HepG2 (cell line): Measurements from ENCODE around the gene PTTG1. TPM values are rescaled to one million over a fixed set of nuclear protein-coding genes. Genes with fewer than 3 reads are reported as not detected.

Experiments
- ATM ChIP-seq: fragments of 450-650 bp; IDR thresholded peaks from 2 replicates; pipeline ENCODE4 v1.7.1; 2017; ENCODE audit warnings: mild to moderate bottlenecking, borderline replicate concordance
- CEBPB ChIP-seq: IDR thresholded peaks from 2 replicates; pipeline ENCODE4 v1.6.1; 2011; ENCODE audit warnings: low read depth, low read length, improper control_type of control experiment, borderline replicate concordance
- E2F5 ChIP-seq: sonication (generic); formaldehyde crosslinking; conservative IDR thresholded peaks from 2 replicates; pipeline ENCODE4 v1.4.0; 2020; ENCODE audit warnings: missing genetic modification reagents
- FOXP1 ChIP-seq, 2 experiments: fragments of 450-650 bp in 1 of 2; IDR thresholded peaks; 2 replicates each; pipeline ENCODE4 v1.6.1; 2017 to 2018; ENCODE audit warnings: antibody characterized with exemption in 1 of 2
- HBP1 ChIP-seq: IDR thresholded peaks from 2 replicates; pipeline ENCODE4 v1.6.1; 2016; ENCODE audit warnings: low read depth, control low read depth
- HDAC2 ChIP-seq: sonication (generic); formaldehyde crosslinking; IDR thresholded peaks from 2 replicates; pipeline ENCODE4 v1.4.0; 2020; ENCODE audit warnings: missing genetic modification reagents
- HDAC6 ChIP-seq: fragments of 200-600 bp; sonication (generic); IDR thresholded peaks from 2 replicates; pipeline ENCODE4 v1.7.0; 2017; ENCODE audit warnings: mild to moderate bottlenecking, antibody characterized with exemption, low read length, low read depth
- HIVEP1 ChIP-seq: sonication (generic); formaldehyde crosslinking; IDR thresholded peaks from 2 replicates; pipeline ENCODE4 v1.4.0; 2020; ENCODE audit warnings: mild to moderate bottlenecking, missing genetic modification reagents
- MTA1 ChIP-seq: sonication (generic); formaldehyde crosslinking; IDR thresholded peaks from 2 replicates; pipeline ENCODE4 v1.4.0; 2020; ENCODE audit warnings: missing genetic modification reagents, mild to moderate bottlenecking, borderline replicate concordance
- NAIF1 ChIP-seq: sonication (generic); formaldehyde crosslinking; IDR thresholded peaks from 2 replicates; pipeline ENCODE4 v1.5.0; 2020; ENCODE audit warnings: mild to moderate bottlenecking, missing genetic modification reagents, borderline replicate concordance
- NFIC ChIP-seq: IDR thresholded peaks from 2 replicates; pipeline ENCODE4 v1.6.1; 2012; ENCODE audit warnings: mild to moderate bottlenecking, low read length, inconsistent platforms
- PAX8 ChIP-seq: sonication (generic); formaldehyde crosslinking; IDR thresholded peaks from 2 replicates; pipeline ENCODE4 v1.8.0; 2022; ENCODE audit warnings: mild to moderate bottlenecking, missing genetic modification reagents, borderline replicate concordance
- SIX4 ChIP-seq: sonication (generic); formaldehyde crosslinking; IDR thresholded peaks from 2 replicates; pipeline ENCODE4 v1.4.0; 2020; ENCODE audit warnings: missing genetic modification reagents
- SRY ChIP-seq: sonication (generic); formaldehyde crosslinking; IDR thresholded peaks from 2 replicates; pipeline ENCODE4 v1.8.0; 2022; ENCODE audit warnings: mild to moderate bottlenecking, missing genetic modification reagents
- ZNF652 ChIP-seq: IDR thresholded peaks from 2 replicates; pipeline ENCODE4 v1.6.1; 2016; ENCODE audit warnings: low read depth, borderline replicate concordance
- ZNF724P ChIP-seq: sonication (generic); formaldehyde crosslinking; IDR thresholded peaks from 2 replicates; pipeline ENCODE4 v1.8.0; 2022; ENCODE audit warnings: missing genetic modification reagents, borderline replicate concordance
- ZSCAN29 ChIP-seq: sonication (generic); formaldehyde crosslinking; conservative IDR thresholded peaks from 2 replicates; pipeline ENCODE4 v1.4.0; 2020; ENCODE audit warnings: mild to moderate bottlenecking, missing genetic modification reagents
- polyA plus RNA-seq, 8 experiments: library from polyadenylated mRNA; depleted of rRNA in 3 of 8; stranded (reverse) in 7 of 8; unstranded in 1 of 8; fragments of >200 nt; fragmentation: Illumina TruSeq in 4 of 8; extraction: Trizol in 4 of 8; gene quantifications; 2 replicates each; pipeline versions ENCODE4 v1.2.1 to v1.2.3, GENCODE V29; 2011 to 2016; ENCODE audit warnings: low read depth in 4 of 8, missing spikeins in 1 of 8, mixed read lengths in 1 of 8; ENCODE audit not compliant: insufficient read depth in 1 of 8
- total RNA-seq, 5 experiments: library from RNA; depleted of rRNA; stranded (reverse); fragments of >200 nt; fragmentation: Illumina TruSeq; extraction: Trizol; gene quantifications; 2 replicates each; pipeline ENCODE4 v1.2.3, GENCODE V29; 2016; ENCODE audit warnings: low read depth in 1 of 5
- TF ChIP-seq, protein P1 (sequence below), 2 experiments: sonication (generic) in 1 of 2; formaldehyde crosslinking in 1 of 2; IDR thresholded peaks; 2 replicates each; pipeline versions ENCODE4 v1.4.0 to v1.6.1; 2016 to 2020; ENCODE audit warnings: borderline replicate concordance in 1 of 2, low read depth in 1 of 2, mild to moderate bottlenecking in 1 of 2, missing genetic modification reagents in 1 of 2
- TF ChIP-seq, protein P2 (sequence below): sonication (generic); formaldehyde crosslinking; IDR thresholded peaks from 2 replicates; pipeline ENCODE4 v1.4.0; 2020; ENCODE audit warnings: missing genetic modification reagents, borderline replicate concordance
- TF ChIP-seq, protein P3 (sequence below): sonication (generic); formaldehyde crosslinking; conservative IDR thresholded peaks from 2 replicates; pipeline ENCODE4 v1.8.0; 2022; ENCODE audit warnings: missing genetic modification reagents

Gene PTTG1
- total and polyA plus RNA-seq, 2 of the 13 experiments (the other 11 are each of a cell fraction or from before 2014, with no cell fraction given) = 102 to 161 TPM

GRCh38 chr5:160477266-160477970 lies 55.8 kb downstream of the PTTG1 start (continued):
- TF ChIP-seq ATM (no peak), ZNF724P (CRISPR knock-in tag) (no peak), ZSCAN29 (CRISPR knock-in tag) (peak; percentile 49; the same call in 1 of the 2 replicates), SIX4 (no peak), PAX8 (no peak), HDAC2 (CRISPR knock-in tag) (no peak), SRY (no peak), HDAC6 (no peak), ZNF652 (CRISPR knock-in tag) (no peak), HBP1 (CRISPR knock-in tag) (no peak), FOXP1 (IDR thresholded peaks at IDR 0.05) (no peak), FOXP1 (CRISPR knock-in tag; IDR thresholded peaks at IDR 0.05) (peak; percentile 57), NFIC (no peak; the same call in 1 of the 2 replicates), NAIF1 (CRISPR knock-in tag) (no peak), E2F5 (no peak), CEBPB (no peak), MTA1 (no peak), HIVEP1 (CRISPR knock-in tag) (no peak)
- TF ChIP-seq, protein P1, sequence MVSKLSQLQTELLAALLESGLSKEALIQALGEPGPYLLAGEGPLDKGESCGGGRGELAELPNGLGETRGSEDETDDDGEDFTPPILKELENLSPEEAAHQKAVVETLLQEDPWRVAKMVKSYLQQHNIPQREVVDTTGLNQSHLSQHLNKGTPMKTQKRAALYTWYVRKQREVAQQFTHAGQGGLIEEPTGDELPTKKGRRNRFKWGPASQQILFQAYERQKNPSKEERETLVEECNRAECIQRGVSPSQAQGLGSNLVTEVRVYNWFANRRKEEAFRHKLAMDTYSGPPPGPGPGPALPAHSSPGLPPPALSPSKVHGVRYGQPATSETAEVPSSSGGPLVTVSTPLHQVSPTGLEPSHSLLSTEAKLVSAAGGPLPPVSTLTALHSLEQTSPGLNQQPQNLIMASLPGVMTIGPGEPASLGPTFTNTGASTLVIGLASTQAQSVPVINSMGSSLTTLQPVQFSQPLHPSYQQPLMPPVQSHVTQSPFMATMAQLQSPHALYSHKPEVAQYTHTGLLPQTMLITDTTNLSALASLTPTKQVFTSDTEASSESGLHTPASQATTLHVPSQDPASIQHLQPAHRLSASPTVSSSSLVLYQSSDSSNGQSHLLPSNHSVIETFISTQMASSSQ (IDR thresholded peaks at IDR 0.05; ENCODE audit: low read depth) = no peak
- TF ChIP-seq, protein P1 (CRISPR knock-in tag; IDR thresholded peaks at IDR 0.05; ENCODE audit: borderline replicate concordance) = 0 out of 2 replicates have a peak, but pooled peaks have one; percentile 38
- TF ChIP-seq, protein P2, sequence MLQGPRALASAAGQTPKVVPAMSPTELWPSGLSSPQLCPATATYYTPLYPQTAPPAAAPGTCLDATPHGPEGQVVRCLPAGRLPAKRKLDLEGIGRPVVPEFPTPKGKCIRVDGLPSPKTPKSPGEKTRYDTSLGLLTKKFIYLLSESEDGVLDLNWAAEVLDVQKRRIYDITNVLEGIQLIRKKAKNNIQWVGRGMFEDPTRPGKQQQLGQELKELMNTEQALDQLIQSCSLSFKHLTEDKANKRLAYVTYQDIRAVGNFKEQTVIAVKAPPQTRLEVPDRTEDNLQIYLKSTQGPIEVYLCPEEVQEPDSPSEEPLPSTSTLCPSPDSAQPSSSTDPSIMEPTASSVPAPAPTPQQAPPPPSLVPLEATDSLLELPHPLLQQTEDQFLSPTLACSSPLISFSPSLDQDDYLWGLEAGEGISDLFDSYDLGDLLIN (CRISPR knock-in tag) = no peak
- TF ChIP-seq, protein P3, sequence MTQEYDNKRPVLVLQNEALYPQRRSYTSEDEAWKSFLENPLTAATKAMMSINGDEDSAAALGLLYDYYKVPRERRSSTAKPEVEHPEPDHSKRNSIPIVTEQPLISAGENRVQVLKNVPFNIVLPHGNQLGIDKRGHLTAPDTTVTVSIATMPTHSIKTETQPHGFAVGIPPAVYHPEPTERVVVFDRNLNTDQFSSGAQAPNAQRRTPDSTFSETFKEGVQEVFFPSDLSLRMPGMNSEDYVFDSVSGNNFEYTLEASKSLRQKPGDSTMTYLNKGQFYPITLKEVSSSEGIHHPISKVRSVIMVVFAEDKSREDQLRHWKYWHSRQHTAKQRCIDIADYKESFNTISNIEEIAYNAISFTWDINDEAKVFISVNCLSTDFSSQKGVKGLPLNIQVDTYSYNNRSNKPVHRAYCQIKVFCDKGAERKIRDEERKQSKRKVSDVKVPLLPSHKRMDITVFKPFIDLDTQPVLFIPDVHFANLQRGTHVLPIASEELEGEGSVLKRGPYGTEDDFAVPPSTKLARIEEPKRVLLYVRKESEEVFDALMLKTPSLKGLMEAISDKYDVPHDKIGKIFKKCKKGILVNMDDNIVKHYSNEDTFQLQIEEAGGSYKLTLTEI (CRISPR knock-in tag) = no peak
